Ishikawa (cell line): ENCODE measurements around the gene NUTF2.

Source experiments
- CEBPB ChIP-seq: IDR thresholded peaks from 2 replicates; pipeline ENCODE4 v1.6.1; 2012
- EGR1 ChIP-seq: IDR thresholded peaks from 2 replicates; pipeline ENCODE4 v1.6.1; 2012
- EP300 ChIP-seq: IDR thresholded peaks from 2 replicates; pipeline ENCODE4 v1.6.1; 2012; ENCODE audit warnings: borderline replicate concordance
- MAX ChIP-seq: IDR thresholded peaks from 2 replicates; pipeline ENCODE4 v1.6.1; 2012
- REST ChIP-seq: IDR thresholded peaks from 2 replicates; pipeline ENCODE4 v1.6.1; 2012; ENCODE audit warnings: low read depth, mild to moderate bottlenecking
- TAF1 ChIP-seq: IDR thresholded peaks from 2 replicates; pipeline ENCODE4 v1.6.1; 2012; ENCODE audit warnings: low read depth, mild to moderate bottlenecking
- TCF12 ChIP-seq: IDR thresholded peaks from 2 replicates; pipeline ENCODE4 v1.6.1; 2012; ENCODE audit warnings: low read depth
- TEAD4 ChIP-seq: IDR thresholded peaks from 2 replicates; pipeline ENCODE4 v1.6.1; 2012
- ZBTB7A ChIP-seq: IDR thresholded peaks from 2 replicates; pipeline ENCODE4 v1.6.1; 2012; ENCODE audit warnings: low read depth

- TF ChIP-seq TCF12 (no peak), TAF1 (no peak), EGR1 (no peak), TEAD4 (no peak), EP300 (no peak), CEBPB (no peak), MAX (no peak), ZBTB7A (no peak), REST (no peak)
These were observed 34.8 kb upstream of the NUTF2 start for GRCh38 chr16:67811899-67812298.
